NCI-H2029 treated with DMSO at 0.1 percent for 48 hours (cell line): Measurements from ENCODE around the gene HM13.
"Not testable (repeated sequence)": the region's sequence is repeated elsewhere in the genome, so short reads cannot be mapped to it uniquely, and the experiment has no call there.

Experiments
- DNase-seq: peaks from one replicate; lab custom pipeline; 2025; lab: John Stamatoyannopoulos, UW

The HM13 gene

DNA sequence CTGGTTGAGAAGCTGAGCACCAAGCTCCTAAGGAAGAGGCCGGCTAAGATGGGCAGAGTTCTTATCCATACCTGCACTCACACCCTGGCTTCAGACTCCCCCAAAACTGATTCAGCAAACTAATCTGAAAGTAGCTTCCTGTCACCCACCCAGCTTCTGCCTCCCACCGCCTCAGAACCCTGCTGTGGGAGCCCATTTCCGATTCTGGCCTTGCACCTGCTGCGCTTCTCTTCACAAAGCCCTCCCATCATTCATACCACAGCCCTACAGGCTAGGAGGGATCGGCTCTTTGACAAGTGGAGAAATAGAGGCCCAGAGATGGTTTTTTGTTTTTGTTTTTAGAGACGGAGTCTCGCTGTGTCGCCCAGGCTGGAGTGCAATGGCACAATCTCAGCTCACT lies 28.7 kb downstream of the HM13 start:
- DNase-seq = no peak

- no peak for DNase-seq
Measured at GRCh38 chr20:31543966-31544598, 29.8 kb downstream of the HM13 start.

GRCh38 chr20:31544600-31544999 lies 30.4 kb downstream of the HM13 start:
- DNase-seq = no peak

DNA sequence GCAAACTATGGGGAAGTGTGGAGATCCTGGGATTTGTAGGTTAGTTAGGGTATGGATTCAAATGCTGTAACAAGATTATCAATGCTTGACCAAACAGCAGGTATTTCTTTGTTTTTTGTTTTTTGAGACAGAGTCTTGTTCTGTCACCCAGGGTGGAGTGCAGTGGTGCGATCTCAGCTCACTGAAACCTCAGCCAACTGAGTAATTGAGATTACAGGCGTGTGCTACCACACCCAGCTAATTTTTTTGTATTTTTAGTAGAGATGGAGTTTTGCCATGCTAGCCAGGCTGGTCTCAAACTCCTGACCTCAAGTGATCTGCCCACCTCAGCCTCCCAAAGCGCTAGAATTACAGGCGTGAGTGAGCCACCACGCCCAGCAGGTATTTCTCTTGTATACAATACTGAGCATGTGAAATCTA lies 31.4 kb downstream of the HM13 start:
- DNase-seq = not testable (repeated sequence)

- peak; percentile 66 for DNase-seq
Measured at GRCh38 chr20:31547017-31547675, 32.9 kb downstream of the HM13 start.

GRCh38 chr20:31547720-31548298 lies 33.6 kb downstream of the HM13 start:
- DNase-seq = no peak

DNA sequence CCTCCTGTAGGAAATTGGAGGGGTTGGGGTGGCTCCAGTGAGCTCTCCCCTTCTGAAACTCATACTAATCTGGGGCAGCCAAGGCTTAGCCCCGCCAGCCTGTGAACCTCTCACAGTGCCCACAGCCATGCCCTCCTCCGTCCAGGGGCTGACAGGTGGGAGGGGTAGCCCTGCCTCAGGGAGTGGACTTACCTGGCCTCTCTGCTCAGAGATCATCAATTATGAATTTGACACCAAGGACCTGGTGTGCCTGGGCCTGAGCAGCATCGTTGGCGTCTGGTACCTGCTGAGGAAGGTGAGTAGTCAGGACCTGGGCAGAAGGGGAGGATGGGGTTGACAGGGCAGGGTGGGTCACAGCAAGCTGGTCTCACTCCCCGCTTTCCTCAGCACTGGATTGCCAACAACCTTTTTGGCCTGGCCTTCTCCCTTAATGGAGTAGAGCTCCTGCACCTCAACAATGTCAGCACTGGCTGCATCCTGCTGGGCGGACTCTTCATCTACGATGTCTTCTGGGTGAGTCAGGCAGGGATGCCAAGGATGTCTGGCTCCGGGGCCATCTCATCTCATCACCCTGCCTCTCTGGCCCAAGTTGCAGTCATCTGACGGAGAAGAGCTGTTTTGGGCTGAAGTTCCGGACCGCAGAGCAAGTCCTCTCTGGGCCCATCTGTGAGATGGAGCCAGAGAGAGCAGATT lies 34.7 kb downstream of the HM13 start:
- no peak for DNase-seq

DNA sequence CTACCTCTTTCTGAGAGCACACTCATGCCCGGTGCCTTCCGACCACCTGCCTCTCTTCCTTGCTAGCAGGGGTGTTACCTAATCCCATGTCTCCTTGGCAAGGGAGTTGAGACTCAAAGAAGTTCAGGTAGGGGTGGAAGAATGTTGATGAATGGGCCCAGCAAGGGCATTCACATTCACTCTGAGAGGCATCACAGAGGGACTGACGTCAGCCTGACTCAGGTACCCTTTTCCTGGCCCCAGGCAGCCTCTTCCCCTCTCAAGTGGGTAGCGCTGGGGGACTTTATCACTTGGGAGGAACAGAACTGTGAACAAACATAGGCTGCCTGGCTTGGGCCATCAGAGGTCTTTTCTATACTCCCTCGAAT lies 35.3 kb downstream of the HM13 start:
- DNase-seq = no peak

GRCh38 chr20:31550099-31550498 lies 35.9 kb downstream of the HM13 start:
- DNase-seq = no peak

DNA sequence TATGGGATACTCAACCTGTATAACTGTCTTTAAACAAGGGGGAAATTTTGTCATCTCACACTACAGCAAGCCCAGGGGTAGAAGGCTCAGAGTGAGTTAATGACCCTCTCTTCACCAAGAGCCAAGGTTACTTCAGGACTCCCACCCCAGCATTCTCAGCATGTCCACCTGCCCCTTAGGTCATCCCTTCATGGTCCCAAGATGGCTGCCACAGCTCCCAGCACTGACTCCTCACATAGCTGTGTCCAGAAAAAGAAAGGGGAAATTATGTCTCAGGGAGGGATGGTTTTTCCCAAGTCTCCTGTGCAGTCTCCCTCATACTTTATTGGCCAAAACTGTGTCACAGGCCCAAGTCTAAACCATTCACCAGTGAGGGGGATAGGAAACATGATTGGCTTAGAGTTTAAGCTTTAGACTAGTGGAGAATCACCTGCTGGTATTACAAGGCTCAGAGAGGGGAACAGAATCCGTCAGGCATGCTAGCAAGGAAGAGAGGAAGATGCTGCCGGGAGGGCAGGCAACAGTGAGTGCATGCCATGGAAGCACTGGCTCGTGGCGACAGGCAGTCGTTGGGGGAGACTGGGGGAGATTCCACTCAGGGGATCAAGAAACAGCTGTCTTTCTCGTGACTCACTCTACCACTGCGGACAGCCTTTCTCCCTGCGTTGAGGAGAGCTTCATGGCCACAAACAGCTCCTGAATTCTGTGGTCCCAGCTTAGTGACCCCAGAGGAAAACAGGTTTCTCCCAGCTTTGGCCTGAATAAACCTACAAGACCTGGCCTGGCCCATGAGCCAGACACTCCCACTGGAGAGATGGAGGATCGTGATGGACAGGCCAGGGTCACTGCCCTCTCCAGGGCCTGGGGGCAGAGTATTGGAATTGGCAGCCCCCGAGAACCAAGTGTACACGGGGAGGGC lies 37.2 kb downstream of the HM13 start:
- no peak for DNase-seq

- DNase-seq = no peak
Measured at GRCh38 chr20:31555203-31555775, 41.0 kb downstream of the HM13 start.

DNA sequence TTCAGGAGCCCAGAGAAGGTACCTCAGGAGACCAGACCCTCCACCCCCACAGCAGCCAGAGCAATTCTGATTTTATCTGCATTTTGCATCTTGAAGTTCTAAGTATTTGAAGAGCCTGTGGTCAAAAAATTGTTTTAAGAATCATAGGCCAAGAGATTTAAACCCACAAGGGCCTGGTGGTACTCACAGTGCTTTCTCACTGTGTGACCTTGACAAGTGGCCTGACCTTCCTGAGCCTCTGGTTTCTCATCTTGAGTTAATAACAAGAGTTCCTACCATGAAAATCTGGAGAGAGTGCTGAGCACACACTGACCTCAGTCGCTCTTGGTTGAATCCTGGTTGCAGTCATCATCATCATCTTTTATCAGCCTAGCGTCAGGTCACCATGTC lies 45.5 kb downstream of the HM13 start:
- no peak for DNase-seq

DNA sequence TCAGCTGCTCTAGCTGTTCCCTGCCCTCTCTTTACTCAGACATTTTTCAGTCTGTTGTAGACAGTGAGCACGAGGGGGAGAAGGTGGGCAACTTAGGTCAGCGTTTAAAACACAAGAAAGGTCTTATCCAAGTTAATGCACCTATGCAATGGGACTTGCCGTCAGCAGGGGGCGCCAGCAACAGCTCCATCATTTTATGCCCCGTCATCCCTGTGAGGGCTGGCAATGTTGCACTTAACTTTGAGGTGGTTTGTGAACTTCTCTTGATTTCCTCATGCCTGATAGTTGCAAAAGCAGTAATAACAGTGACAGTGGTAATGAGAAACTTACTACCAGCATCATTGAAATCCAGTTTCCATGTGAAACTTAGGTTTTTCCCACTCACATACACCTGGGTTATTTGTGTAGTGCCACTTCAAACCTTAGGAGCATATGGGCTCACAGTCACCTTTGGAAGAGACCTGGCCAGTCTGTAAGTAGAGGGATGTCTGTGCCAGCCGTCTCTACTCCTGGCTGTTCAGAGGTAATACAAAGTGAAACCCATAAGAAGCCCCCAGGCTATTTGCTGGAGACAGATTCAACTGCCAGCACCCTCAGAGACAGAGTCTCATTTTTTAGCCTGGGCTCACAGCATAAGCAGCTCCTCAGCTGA lies 46.0 kb downstream of the HM13 start:
- peak; percentile 26 for DNase-seq

DNA sequence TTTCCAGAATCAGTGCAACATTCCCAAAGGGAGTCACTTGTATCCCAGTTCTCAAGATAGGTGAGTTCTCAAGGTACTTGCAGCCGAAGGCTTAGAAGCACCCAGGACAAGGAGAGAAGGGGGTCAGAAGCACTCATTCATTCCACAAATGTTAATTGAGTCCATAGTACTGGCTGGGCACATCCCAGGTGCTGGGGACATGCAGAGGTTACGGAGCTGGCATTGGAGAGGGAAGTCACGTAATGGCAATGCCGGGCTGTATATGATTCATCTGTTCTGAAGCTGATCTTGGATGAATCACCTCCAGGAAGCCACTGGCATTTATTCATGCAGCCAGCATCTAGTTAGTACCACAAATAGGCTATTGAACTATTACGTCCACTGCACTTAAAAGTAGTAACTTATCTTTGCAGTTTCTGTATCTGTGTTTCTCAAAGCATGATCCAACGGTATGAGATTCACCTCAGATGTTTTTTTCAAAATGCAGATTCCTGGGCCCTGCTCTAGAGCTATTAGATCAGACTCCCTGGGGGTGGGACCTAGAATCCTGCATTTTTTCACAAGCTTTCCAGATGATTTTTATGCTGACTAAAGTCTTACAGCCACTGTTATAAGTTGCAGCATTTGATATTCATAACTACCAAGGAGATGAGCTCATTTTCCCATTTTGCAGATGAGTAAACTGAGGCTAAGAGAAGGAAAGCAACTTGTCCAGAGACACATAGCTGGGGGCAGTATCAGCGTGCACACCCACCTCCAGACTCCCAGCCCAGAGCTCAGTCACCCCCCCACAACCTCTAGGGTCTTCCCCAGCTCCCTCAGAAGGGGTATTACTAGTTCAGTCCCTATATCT lies 46.7 kb downstream of the HM13 start:
- no peak for DNase-seq

DNA sequence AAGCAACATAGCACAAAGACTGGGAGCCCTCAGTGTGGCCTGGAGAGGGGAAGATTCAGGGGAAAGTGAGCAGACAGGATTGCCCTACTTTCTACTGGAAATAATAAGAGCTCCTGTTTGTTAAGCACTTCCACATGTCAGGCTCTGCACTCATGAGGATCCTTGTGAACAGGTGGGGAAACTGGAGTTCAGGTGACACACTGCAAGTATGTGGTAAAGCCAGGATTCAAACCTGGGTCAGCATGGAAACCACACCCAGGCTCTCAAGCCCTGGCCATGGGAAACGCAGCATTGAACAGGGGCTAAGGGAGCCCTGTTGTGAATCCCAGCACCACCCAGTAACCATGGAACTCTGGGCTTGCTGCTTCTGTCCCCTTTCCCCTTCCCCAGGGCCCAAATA lies 48.0 kb downstream of the HM13 start:
- DNase-seq = no peak

DNA sequence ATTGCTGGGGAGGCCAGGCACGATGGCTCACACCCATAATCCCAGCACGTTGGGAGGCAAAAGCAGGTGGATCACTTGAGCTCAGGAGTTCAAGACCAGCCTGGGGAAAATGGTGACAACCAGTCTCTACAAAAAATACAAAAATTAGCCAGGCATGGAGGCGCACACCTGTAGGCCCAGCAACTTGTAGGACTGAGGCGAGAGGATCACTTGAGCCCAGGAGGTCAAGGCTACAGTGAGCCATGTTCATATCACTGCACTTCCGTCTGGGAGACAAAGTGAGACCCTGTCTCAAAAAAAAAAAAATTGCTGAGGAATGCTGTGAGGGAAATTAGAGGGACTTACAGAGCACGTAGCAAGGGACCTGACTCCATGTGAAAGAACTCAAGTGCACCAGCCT lies 50.0 kb downstream of the HM13 start:
- DNase-seq = no peak

- no peak for DNase-seq
Measured at GRCh38 chr20:31565699-31566318, 51.6 kb downstream of the HM13 start.

GRCh38 chr20:31566319-31566657 lies 52.0 kb downstream of the HM13 start:
- no peak for DNase-seq

GRCh38 chr20:31566658-31567379 lies 52.6 kb downstream of the HM13 start:
- DNase-seq = peak; percentile 59
